CD4-positive, CD25-positive, alpha-beta regulatory T cell (primary cell): Measurements from ENCODE around the gene USP54. TPM values are rescaled to one million over a fixed set of nuclear protein-coding genes. Genes with fewer than 3 reads are reported as not detected.

Experiments
- ATAC-seq, 2 donors: fragments of 150-1000 bp; cut with Tn5 transposase; one replicate each; pipeline ENCODE4 v1.10.0; 2021; ENCODE audit warnings: low read depth in 2 of 2, moderate number of reproducible peaks in 2 of 2, moderate library complexity in 1 of 2
- DNase-seq, 3 donors: peaks; one replicate each; pipeline versions ENCODE4 v3.0.0 to v3.0.0-alpha.2; 2012 to 2022; ENCODE audit warnings: mixed read lengths in 1 of 3
- H3K27ac ChIP-seq: one replicate; pipeline ENCODE4 v1.7.0; 2013; ENCODE audit warnings: mild to moderate bottlenecking, low read length; ENCODE audit not compliant: insufficient read depth, poor library complexity, severe bottlenecking
- H3K27me3 ChIP-seq: one replicate; pipeline ENCODE4 v1.7.0; 2013; ENCODE audit warnings: low read length; ENCODE audit not compliant: control insufficient read depth, insufficient read depth
- H3K36me3 ChIP-seq: one replicate; pipeline ENCODE4 v1.7.0; 2013; ENCODE audit warnings: mild to moderate bottlenecking, low read length, moderate library complexity; ENCODE audit not compliant: control insufficient read depth, insufficient read depth
- H3K4me1 ChIP-seq: 2 replicates; pipeline ENCODE4 v1.7.0; 2013; ENCODE audit warnings: mild to moderate bottlenecking, low read length; ENCODE audit not compliant: insufficient read depth, control insufficient read depth, poor library complexity, severe bottlenecking
- H3K4me3 ChIP-seq: one replicate; pipeline ENCODE4 v1.7.0; 2013; ENCODE audit warnings: low read depth, mild to moderate bottlenecking, low read length, moderate library complexity
- H3K9me3 ChIP-seq, 2 experiments: 1 replicate in 1 of 2; 2 replicates in 1 of 2; pipeline ENCODE4 v1.7.0; 2013; ENCODE audit warnings: low read length in 2 of 2, mild to moderate bottlenecking in 1 of 2, moderate library complexity in 1 of 2; ENCODE audit not compliant: control insufficient read depth in 2 of 2
- H3K27ac Mint-ChIP-seq, 3 donors: one replicate each; pipeline ENCODE4 v1.8.0; 2020 to 2022; ENCODE audit warnings: mild to moderate bottlenecking in 3 of 3, mixed read lengths in 3 of 3, moderate library complexity in 2 of 3
- H3K27me3 Mint-ChIP-seq: one replicate; pipeline ENCODE4 v1.8.0; 2022; ENCODE audit warnings: mild to moderate bottlenecking, mixed read lengths
- H3K36me3 Mint-ChIP-seq: one replicate; pipeline ENCODE4 v1.8.0; 2020; ENCODE audit warnings: mixed read lengths
- H3K4me1 Mint-ChIP-seq, 4 donors: one replicate each; pipeline ENCODE4 v1.8.0; 2020 to 2022; ENCODE audit warnings: mixed read lengths in 4 of 4, mild to moderate bottlenecking in 1 of 4
- H3K4me3 Mint-ChIP-seq, 4 donors: one replicate each; pipeline ENCODE4 v1.8.0; 2020 to 2022; ENCODE audit warnings: mild to moderate bottlenecking in 4 of 4, mixed read lengths in 4 of 4, moderate library complexity in 3 of 4
- H3K9me3 Mint-ChIP-seq, 7 donors: one replicate each; pipeline ENCODE4 v1.8.0; 2020 to 2022; ENCODE audit warnings: mixed read lengths in 7 of 7, mild to moderate bottlenecking in 3 of 7, moderate library complexity in 2 of 7
- polyA plus RNA-seq, 4 donors: library from polyadenylated mRNA; unstranded; fragments of 300-500 nt; fragmentation: Illumina TruSeq; gene quantifications; one replicate each; pipeline ENCODE4 v1.2.3, GENCODE V29; 2021
- total RNA-seq: library from RNA; stranded (reverse); gene quantifications from one replicate; pipeline ENCODE4 v1.2.3, GENCODE V29; 2022

Gene USP54
- total and polyA plus RNA-seq, 5 donors from 2014 or later, result 0.84 to 4.2 (median 1.1) TPM

DNA sequence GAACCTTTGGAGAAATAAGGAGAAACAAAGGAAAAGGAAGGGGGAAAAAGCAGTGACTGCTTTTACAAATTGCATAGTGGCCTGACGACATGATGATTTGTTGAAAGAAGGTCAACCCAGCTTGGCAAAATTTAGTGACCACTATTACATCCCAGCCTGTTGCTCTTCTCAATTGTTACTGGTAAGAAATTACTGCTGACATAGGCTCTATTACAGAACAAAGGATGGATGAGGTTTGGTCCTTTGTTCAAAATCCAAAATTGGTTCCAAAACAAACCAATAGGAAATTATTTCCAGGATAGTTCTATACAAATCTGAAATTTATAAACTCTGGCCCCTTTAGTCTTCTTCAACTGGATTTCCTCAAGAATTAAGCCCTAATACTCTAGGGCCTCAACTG is 39.6 kb downstream of the USP54 start:
- Mint-ChIP-seq H3K9me3 (no peaks in the 10 kb centered on the region), H3K36me3 (no peaks in the 10 kb centered on the region), H3K4me1 (no peaks in the 10 kb centered on the region), H3K4me3 (no peak overlapping the region), H3K27ac (no peak overlapping the region), H3K27me3 (no peaks in the 10 kb centered on the region)
- H3K4me1 ChIP-seq, result no peaks in the 10 kb centered on the region
- ATAC-seq, result no peak
- H3K36me3 ChIP-seq, result no peaks in the 10 kb centered on the region
- no peak for DNase-seq
- no peak overlapping the region for H3K27ac ChIP-seq
- no peak overlapping the region for H3K4me3 ChIP-seq
- H3K27me3 ChIP-seq, result no peaks in the 10 kb centered on the region
- H3K9me3 ChIP-seq, result no peaks in the 10 kb centered on the region

DNA sequence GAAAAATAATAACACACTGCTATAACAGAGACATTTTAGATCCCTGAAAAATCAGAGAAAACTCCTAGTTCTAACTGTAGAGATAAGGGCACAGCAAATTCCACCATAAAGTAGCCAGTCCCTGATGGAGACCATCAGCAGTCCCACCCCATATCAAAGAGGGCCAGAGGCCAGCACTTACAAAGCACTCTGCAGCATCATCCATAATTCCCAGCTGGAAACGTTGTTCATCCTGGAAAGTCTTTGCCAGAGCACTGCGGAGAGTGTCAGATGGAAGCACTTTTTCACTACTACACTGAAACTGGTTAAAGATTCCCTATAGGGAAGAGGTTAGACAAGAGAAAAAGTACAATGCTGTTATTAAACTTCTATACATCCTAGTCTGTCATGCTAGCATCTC is 45.8 kb downstream of the USP54 start:
- Mint-ChIP-seq H3K27me3 (no peaks in the 10 kb centered on the region), H3K4me3 (no peak overlapping the region), H3K9me3 (no peaks in the 10 kb centered on the region), H3K4me1 (no peaks in the 10 kb centered on the region), H3K36me3 (peaks cover 8% of the 10 kb centered on the region), H3K27ac (peak overlapping the region in 1 of 3 donors; percentile 35)
- H3K9me3 ChIP-seq, result no peaks in the 10 kb centered on the region
- no peak overlapping the region for H3K4me3 ChIP-seq
- H3K36me3 ChIP-seq, result no peaks in the 10 kb centered on the region
- ATAC-seq (no peak), DNase-seq (no peak)
- no peaks in the 10 kb centered on the region for H3K4me1 ChIP-seq
- H3K27me3 ChIP-seq, result no peaks in the 10 kb centered on the region
- H3K27ac ChIP-seq, result no peak overlapping the region

DNA sequence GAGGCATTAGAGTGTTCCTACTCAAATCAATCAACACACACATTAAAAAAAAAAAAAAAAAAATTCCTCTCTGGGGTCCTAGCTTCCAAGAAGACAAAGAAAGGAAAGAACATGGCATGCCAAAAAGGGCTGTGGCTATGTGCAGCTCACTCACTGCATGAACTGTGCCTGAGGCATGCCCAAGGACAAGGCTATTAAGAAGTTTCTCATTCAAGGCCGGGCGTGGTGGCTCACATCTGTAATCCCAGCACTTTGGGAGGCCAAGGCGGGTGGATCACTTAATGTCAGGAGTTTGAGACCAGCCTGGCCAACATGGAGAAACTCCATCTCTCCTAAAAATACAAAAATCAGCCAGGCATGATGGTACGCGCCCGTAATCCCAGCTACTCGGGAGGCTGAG is 53.4 kb downstream of the USP54 start:
- Histone ChIP-seq H3K4me3 (no peak overlapping the region), H3K9me3 (no peaks in the 10 kb centered on the region), H3K4me1 (peaks cover 10% of the 10 kb centered on the region), H3K27ac (no peak overlapping the region), H3K27me3 (no peaks in the 10 kb centered on the region), H3K36me3 (no peaks in the 10 kb centered on the region)
- Mint-ChIP-seq H3K27ac (no peak overlapping the region), H3K4me1 (peaks cover 7 to 12% (median 10%) of the 10 kb centered on the region in 4 donors), H3K9me3 (no peaks in the 10 kb centered on the region), H3K27me3 (no peaks in the 10 kb centered on the region), H3K36me3 (peaks cover 23% of the 10 kb centered on the region), H3K4me3 (no peak overlapping the region)
- ATAC-seq (no peak), DNase-seq (no peak)

DNA sequence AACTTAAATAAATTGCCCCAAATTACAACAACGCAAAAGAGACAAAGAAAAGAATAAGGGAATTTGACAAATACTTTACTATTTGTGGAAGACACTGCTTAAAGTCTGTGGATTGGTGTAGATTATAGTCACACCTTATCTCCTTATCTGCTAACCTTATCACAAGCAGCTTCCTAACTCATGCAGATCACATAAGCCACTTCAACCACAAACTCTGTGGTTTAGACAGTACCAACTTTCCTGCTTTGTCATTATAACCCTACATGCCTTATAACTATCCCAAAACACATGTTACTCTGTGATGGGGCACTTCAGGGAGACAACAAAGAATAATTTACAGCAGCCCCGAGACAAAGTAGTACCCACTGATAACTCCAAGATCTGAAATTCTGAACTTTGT is 53.9 kb downstream of the USP54 start:
- H3K27ac Mint-ChIP-seq, result no peak overlapping the region
- H3K27me3 Mint-ChIP-seq, result no peaks in the 10 kb centered on the region
- H3K4me3 Mint-ChIP-seq, result no peak overlapping the region

DNA sequence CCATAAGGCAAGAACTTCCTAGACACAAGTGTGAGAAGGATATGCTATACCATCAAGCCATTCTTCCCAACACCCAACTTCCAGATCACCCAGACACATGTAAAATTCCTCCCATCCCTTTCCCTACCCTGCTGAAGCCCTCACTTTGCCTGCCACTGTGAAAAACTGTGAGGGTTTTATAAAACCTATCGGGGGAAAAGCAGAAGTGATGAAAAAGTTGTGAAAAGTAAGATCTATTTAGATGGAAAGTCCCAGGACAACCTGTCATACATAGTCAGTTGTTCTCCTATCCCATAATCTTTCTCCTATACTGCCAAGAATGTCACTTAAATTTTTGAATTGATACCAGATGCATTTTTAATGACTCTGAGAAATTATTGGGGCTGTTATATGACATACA is 56.3 kb downstream of the USP54 start:
- H3K9me3 Mint-ChIP-seq, result no peaks in the 10 kb centered on the region
- H3K4me1 Mint-ChIP-seq, result peaks cover 7 to 12% (median 10%) of the 10 kb centered on the region in 4 donors
- Histone ChIP-seq H3K36me3 (no peaks in the 10 kb centered on the region), H3K27ac (no peak overlapping the region), H3K4me1 (peaks cover 10% of the 10 kb centered on the region), H3K4me3 (no peak overlapping the region), H3K9me3 (no peaks in the 10 kb centered on the region), H3K27me3 (no peaks in the 10 kb centered on the region)
- DNase-seq (no peak), ATAC-seq (no peak)
- peaks cover 15% of the 10 kb centered on the region for H3K36me3 Mint-ChIP-seq
- no peak overlapping the region for H3K4me3 Mint-ChIP-seq
- H3K27me3 Mint-ChIP-seq, result no peaks in the 10 kb centered on the region
- no peak overlapping the region for H3K27ac Mint-ChIP-seq

More for the DNA sequence above, 53.9 kb downstream of the USP54 start:
- peaks cover 23% of the 10 kb centered on the region for H3K36me3 Mint-ChIP-seq
- Histone ChIP-seq H3K9me3 (no peaks in the 10 kb centered on the region), H3K27ac (no peak overlapping the region), H3K27me3 (no peaks in the 10 kb centered on the region), H3K4me3 (no peak overlapping the region), H3K4me1 (peaks cover 10% of the 10 kb centered on the region), H3K36me3 (no peaks in the 10 kb centered on the region)
- no peak for ATAC-seq
- peaks cover 7 to 12% (median 10%) of the 10 kb centered on the region in 4 donors for H3K4me1 Mint-ChIP-seq
- H3K9me3 Mint-ChIP-seq, result no peaks in the 10 kb centered on the region
- peak in 1 of 3 donors; percentile 18 for DNase-seq

DNA sequence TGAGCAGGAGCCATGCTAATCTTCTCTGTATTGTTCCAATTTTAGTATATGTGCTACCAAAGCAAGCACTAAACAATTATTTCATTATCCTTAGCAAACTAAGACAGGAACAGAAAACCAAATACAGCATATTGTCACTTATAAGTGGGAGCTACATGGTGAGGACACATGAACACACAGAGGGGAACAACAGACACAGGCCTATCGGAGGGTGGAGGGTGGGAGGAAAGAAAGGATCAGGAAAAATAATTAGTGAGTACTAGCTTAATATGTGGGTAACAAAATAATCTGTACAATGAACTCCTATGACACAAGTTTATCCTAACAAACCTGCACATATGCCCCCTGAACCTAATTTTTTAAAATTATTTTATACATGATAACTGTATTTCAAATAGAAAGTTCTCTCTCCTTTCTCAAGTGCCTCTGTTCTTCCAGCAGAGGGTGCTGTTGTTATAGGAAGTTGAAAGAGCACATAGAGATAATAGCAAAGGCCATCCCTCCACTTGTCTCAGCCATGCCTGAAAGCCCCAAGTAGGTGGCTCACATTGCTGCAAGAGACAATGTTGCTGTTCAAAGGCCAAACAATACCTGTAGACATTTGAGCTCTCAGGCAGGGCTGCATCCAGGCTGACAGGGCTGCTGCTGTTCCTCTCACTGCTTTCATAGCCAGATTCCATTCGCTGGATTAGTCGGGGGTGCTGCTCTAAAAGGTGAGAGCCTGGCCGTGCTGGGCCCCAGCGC is 61.9 kb downstream of the USP54 start:
- no peaks in the 10 kb centered on the region for H3K9me3 Mint-ChIP-seq
- Histone ChIP-seq H3K4me1 (no peaks in the 10 kb centered on the region), H3K27ac (no peak overlapping the region), H3K4me3 (no peak overlapping the region), H3K36me3 (no peaks in the 10 kb centered on the region), H3K9me3 (no peaks in the 10 kb centered on the region), H3K27me3 (no peaks in the 10 kb centered on the region)
- no peak overlapping the region for H3K27ac Mint-ChIP-seq
- peaks cover 3% of the 10 kb centered on the region for H3K36me3 Mint-ChIP-seq
- H3K4me1 Mint-ChIP-seq, result peaks cover 0 to 6% (median 2%) of the 10 kb centered on the region in 4 donors
- ATAC-seq (peak; percentile 88), DNase-seq (peak; percentile 33 to 81 (median 78))
- H3K4me3 Mint-ChIP-seq, result no peak overlapping the region
- H3K27me3 Mint-ChIP-seq, result no peaks in the 10 kb centered on the region

DNA sequence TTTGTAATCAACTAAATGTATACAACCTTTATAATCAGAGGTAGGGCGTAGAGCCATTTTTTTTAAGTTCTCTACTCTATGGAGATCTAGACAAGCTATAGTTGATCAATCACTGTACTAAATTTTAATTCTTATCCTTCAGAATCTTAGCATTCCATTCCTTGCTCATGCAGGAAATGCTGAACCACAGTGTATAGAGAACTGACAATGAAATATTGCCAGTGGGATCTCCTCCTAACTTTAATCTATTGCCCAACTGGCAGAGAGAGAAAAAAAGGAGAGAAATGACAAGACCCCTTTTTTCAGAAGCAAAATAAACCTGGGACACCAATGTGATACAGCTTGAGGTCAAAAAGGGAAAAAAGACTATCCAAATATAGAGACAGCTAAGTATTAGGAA is 68.9 kb downstream of the USP54 start:
- no peak overlapping the region for H3K4me3 Mint-ChIP-seq
- no peak for ATAC-seq
- H3K9me3 ChIP-seq, result no peaks in the 10 kb centered on the region

DNA sequence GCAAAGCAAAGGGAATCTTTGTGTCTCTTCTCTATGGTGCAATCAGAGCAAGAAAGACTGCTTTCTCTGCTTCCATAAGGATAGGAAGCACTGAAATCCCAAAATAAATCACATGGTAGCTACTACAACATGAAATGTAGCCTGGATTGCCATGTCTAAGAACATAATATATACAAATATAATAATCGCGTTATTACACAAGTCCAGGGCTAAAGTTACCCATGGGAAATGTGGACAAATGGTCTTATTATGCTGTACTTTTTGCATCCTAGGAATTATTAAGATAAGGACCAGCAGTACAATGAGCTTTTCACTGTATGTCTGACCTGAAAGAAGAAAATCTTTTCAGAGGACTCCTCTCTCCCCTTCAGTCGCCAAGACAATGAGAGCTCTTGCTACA is 71.8 kb downstream of the USP54 start:
- no peaks in the 10 kb centered on the region for H3K9me3 Mint-ChIP-seq
- no peak overlapping the region for H3K27ac ChIP-seq
- H3K4me1 Mint-ChIP-seq, result peaks cover 0 to 2% (median 0%) of the 10 kb centered on the region in 4 donors
- no peaks in the 10 kb centered on the region for H3K9me3 ChIP-seq
- H3K4me3 Mint-ChIP-seq, result no peak overlapping the region
- no peak for DNase-seq
- no peak overlapping the region for H3K4me3 ChIP-seq
- peaks cover 19% of the 10 kb centered on the region for H3K36me3 Mint-ChIP-seq
- no peaks in the 10 kb centered on the region for H3K36me3 ChIP-seq
- H3K27ac Mint-ChIP-seq, result no peak overlapping the region
- no peaks in the 10 kb centered on the region for H3K27me3 Mint-ChIP-seq
- no peaks in the 10 kb centered on the region for H3K4me1 ChIP-seq
- no peaks in the 10 kb centered on the region for H3K27me3 ChIP-seq
- no peak for ATAC-seq

More for the DNA sequence above, 68.9 kb downstream of the USP54 start:
- Histone ChIP-seq H3K4me1 (no peaks in the 10 kb centered on the region), H3K36me3 (no peaks in the 10 kb centered on the region), H3K4me3 (no peak overlapping the region), H3K27me3 (no peaks in the 10 kb centered on the region), H3K27ac (no peak overlapping the region)
- H3K9me3 Mint-ChIP-seq, result no peaks in the 10 kb centered on the region
- no peak overlapping the region for H3K27ac Mint-ChIP-seq
- peaks cover 22% of the 10 kb centered on the region for H3K36me3 Mint-ChIP-seq
- no peaks in the 10 kb centered on the region for H3K27me3 Mint-ChIP-seq
- H3K4me1 Mint-ChIP-seq, result peaks cover 0 to 2% (median 0%) of the 10 kb centered on the region in 4 donors
- DNase-seq, result no peak
